Measurements from ENCODE around the gene PPIA.

PPIA gene

DNA sequence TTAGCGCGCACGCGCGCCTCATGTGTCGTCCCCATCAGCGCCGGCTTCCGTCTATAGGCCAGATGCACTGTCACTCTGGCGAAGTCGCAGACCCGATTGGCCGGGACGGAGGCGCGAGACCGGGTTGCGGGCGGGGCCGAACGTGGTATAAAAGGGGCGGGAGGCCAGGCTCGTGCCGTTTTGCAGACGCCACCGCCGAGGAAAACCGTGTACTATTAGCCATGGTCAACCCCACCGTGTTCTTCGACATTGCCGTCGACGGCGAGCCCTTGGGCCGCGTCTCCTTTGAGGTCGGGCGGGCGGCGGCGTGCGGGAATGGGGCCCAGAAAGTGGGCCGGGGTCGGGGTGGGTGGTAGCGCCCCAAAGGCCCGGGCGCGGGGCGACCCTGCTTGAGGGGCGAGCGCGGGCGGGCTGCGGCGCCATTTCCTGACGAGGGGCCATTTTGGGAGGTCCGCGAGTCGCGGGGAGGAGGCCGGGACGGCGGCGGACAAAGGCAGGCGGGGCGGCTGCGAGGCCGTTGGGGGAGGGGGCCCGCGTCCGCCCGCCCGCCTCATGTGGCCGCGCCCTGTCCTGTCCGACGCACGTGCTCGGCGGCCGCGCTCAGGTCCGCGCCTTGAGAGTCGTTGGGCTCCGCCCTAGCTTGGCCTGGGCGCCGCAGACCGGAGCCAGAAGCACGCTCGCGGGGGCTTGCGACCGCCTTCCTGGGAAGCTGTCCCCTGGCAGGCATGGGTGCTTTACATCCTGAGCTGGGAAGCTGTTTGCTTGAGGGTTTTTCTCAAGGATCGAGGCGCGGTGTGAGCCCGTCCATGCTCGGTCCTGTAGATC, at the start of gene PPIA:
TSS of gene PPIA (plus strand) at position 178 of the 825 bp plus-strand sequence. CDS start at position 222, 44 bp downstream.
- peak; percentile 98 for DNase-seq (ENCODE audit: low read depth, low spot score)

DNA sequence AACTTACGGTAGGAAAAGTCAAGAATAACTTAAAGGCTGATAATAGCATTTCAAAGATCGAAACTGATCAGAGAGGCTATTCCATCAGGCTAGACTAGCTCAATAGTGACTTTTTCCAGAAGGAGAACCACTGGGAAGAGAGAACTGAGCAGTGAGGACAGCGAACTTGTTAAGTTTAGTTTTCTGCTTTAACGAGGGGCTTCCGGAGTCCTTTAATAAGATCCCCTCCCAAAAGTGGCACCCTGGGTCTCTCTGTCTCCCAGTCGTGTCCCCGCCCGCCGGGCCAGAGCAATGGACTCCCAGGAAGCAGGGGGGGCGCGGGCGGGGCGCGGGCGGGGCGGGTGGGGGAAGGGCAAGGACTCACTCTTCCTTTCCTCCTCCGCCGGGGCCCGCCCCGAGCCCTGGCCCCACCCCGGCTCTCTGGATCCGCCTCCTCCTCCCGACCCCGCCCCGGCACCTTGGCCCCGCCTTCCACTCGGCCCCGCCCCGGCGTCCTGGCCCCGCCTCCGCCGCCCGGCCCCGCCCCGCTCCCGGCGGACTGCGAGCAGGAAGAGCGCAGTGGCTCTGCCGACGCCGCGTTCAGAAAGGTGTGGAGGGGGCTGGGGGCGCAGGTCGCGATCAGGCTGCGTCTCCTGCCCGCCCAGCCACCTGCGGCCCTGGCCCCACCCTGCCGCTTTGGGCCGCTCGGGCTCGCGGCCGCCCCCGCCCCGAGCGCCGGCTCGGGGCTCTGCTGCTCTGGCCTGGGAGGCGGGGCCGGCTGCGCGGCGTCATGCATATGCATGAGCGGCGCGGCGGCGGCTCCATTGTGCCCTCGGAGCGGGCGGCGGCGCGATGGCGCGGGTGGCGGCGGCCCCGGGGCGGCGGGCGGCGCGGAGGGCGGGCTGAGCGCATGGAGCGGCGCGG, 48.2 kb upstream of the PPIA start, which contains the start of gene ZMIZ2:
TSS of gene ZMIZ2 (plus strand) at position 803 of the 903 bp plus-strand sequence. CDS start 7,403 bp downstream, outside the sequence.
- peak; percentile 79 for DNase-seq (ENCODE audit: low read depth, low spot score)

DNA sequence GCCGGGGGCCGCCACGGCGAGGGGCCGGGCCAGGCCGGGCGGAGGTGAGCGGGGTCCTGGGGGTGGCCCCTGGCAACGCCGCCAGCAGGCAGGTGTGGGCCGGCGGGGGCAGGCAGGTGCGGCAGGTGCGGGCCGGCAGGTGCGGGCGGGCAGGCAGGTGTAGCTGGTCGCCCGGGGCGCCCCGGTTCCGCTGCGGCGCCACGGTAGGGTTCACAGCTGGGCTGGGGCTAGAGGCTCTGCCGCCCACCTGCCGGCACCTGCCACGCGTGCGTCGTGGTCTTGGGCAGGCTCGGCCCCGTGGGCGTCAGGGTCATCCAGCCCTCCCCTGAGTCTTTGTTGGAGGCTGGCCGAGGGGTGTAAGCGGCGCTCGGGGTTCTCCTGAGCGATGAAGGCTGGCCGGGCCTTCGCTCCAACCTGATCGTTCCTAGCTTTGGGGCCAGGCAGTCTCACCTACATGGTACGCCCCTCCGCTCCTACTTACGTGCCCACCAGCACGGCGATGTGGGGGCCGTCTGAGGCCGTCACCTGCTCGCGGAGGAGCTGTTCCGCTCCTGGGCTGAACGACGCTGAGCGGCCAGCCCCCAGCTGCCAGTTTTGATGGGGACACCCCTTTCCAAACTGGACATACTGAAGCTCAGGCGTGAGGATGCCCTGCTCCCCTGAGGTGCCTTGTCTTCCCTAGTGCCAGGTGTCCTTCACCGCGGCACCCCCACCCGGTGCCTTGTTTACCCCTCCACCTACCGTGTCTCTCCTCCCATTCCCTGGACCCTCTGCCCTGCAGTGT, 47.3 kb upstream of the PPIA start:
- DNase-seq (ENCODE audit: low read depth, low spot score): no peak

DNA sequence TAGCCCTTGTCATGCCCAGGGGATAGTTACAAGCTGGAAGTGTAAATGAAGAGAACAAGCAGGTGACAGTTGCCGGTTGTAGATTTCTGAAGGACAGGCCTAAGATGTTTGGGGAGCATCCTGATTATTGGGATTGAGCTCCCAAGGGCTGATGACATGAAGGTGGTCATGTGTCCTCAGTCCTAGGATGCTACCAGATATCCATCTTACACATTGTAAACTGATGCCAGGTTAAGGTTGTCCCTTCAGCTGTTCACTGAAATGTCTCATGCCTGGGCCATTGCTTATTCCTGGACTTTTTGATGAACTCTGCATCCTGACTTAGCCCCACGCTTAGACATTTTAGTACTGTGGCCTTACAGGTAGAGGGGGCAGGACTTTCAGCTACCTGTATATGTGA, 46.5 kb upstream of the PPIA start:
- DNase-seq (ENCODE audit: low read depth, low spot score): no peak

DNA sequence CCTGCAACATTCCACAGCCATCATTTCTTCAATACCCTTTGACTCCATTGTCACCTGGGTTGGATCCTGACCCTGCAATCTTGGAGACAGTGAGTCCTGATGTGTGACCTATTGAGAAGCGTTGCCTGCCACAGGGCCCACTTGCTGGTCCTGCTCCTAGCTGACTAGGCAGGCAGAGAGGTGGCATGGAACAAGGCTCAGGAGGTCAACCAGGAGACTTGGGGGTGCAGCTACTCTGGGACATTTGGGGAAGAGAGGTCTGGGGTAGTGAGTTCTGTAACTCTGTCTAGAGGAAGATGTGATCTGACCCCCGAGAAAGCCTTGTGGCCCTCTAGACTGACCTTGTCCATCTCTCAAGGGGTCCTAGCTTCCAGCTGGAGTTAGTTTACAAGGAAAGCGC, 46.1 kb upstream of the PPIA start:
- DNase-seq (ENCODE audit: low read depth, low spot score): no peak

DNA sequence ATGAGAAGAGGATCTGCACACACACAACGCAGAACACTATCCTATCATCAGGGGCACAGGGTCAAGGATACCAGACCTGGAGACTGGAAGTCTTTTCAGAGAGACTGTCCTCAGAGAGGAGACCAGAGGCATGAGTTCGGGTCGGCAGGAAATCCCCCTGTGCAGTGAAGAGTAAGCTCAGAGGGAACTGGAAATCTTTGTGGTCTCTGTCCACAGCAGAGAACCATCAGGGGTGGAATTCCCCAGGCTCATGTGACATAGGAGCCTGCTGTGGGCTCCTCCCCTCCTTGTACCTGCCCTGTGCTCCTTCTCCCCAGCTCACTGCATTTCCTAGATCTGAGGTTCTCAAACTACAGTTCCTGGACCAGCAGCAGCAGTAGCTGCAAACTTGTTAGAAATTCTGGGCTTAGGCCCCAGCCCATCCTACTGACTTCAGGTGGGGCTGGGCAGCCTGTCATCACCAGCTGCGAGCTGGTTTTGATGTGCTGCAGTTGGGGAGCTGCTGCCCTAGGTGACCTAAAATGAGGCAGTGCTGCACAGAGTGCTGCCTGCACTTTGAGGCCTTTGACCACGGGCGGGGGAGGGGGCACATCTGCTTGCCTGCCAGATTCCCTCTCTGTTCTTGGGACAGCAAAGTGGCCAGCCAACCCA, 45.4 kb upstream of the PPIA start:
- no peak for DNase-seq (ENCODE audit: low read depth, low spot score)

DNA sequence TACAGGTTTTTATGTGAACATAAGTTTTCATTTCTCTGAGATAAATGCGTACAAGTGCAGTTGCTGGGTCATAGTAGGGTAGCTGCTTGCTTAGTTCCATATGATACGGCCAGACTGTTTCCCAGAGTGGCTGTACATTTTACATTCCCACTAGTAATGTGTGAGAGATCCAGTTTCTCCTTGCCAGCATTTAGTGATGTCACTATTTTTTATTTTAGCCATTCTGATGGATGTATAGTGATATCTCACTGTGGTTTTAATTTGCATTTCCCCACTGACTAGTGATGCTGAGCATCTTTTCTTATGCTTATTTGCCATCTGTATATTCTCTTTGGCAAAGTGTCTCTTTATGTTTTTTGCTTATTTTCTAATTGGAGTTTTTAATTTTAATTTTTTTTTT, 43.7 kb upstream of the PPIA start:
- DNase-seq (ENCODE audit: low read depth, low spot score): no peak

DNA sequence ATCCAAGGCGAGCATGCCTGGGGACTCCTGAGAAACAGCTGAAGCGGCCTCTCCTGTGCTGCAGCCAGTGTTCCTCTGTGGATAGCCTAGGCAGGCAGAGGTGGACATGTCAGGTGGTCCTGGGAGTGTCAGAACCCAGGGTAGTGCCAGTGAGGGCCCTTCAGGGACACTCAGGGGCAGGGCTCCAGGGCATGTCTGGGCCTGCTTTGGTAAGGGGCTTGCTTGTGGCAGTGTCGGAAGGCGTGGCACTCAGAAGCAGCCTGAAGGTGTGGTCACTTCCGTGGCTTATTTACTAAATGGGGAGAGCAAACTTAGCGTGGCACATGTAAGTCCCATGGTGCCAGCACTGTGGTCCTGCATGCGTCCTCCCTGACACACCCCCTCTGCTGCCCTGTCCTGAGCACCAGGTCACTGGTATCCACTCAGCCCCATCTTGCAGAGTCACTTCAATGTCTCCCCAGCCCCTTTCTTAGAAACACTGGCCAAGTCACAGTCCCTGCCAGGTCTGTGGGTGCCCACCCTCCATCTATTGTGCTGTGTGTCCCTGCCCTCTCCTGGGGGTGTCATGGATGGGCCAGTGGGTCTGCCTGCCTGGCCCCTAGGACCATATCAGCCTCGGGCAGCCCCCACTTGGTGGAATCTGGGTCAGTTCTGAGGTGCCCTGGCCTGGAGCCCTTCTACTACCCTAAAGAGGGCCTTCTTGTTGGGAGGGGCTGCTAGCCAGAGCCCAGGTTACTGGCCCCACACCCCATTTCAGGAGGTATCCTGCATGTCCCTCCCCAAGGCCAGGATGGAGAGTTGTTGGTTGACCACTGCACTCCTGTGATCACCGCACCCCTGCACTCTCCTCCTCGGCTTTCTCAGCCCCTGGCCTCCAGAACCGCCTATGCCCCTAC, 41.4 kb upstream of the PPIA start:
- DNase-seq (ENCODE audit: low read depth, low spot score): no peak

DNA sequence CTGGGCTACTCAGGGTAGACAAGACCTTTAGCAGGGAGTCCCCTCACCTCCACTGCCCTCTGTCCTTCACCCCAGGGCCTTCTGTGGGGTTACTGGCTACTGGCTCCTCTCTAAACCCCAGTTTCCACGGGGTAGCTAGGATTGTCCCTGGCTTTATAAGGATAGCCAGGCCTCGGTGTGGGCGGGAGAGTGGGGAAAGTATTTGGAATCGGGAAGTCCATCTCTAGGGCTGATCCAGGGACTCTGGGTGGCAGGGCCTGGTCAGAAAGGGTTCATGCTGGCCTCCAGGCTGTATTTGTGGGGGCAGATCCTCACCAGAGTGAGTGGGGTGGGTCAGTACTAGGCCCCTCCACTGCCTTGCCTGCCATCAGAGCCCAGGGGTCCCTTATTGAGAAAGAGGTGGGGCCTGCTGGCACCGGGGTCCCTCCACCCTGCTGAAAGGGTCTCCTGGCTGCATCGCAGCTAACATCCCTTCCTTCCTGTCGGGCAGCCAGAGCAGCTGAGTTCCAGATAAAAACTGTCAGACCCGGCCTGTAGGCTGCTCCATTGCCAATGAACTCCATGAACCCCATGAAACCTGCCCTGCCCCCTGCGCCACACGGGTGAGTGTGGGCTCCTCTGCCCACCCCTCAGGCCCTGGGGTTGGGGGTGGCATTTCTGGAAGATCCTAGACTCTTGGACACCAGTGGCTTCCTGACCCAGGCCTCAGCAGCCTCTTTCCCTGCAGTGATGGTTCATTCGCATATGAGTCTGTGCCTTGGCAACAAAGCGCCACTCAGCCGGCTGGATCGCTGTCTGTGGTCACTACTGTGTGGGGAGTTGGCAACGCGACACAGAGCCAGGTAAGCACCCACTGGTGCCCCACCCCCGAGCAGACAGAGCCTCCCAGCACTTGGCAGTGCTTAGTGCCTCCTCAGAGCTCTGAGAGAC, 40.5 kb upstream of the PPIA start:
- DNase-seq (ENCODE audit: low read depth, low spot score): no peak

DNA sequence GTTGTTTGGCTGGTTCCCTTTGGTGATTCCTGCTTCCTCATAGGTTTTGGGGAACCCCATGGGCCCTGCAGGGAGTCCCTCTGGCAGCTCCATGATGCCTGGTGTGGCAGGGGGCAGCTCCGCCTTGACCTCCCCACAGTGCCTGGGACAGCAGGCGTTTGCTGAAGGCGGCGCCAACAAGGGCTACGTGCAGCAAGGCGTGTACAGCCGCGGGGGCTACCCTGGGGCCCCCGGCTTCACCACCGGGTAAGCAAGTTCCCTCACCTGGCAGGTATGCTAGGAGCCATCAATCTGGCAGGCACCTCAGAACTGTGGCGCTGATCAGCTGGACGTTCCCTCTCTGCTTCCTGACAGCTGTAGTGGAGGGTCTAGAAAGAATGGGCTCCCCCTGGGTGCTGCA, 39.6 kb upstream of the PPIA start:
- DNase-seq (ENCODE audit: low read depth, low spot score): no peak

DNA sequence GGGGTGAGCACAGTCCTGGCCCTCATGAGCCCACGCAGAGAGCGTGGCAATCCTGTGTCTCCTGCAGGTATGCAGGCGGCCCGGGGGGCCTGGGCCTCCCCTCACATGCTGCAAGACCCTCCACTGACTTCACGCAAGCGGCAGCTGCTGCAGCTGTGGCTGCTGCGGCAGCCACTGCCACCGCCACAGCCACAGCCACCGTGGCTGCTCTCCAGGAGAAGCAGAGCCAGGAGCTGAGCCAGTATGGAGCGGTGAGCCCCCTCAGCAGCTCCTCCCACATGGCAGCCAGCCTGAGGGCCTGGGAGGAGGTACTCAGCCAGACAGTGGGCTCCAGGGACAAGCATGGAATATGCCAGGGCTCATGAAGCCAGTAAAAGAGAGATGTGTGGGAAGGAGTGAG, 39.2 kb upstream of the PPIA start:
- DNase-seq (ENCODE audit: low read depth, low spot score): no peak

DNA sequence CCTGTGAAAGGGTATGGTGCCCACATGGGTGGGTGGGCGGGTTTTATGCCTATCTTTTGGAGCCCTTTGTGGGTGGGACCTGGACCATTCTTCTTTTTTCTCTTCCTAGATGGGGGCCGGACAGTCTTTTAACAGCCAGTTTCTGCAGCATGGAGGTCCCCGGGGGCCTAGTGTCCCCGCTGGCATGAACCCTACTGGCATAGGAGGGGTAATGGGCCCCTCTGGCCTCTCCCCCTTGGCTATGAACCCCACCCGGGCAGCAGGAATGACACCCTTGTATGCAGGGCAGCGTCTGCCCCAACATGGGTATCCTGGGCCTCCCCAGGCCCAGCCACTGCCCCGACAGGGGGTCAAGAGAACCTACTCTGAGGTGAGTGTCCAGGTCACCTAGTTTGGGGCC, 38.7 kb upstream of the PPIA start:
- no peak for DNase-seq (ENCODE audit: low read depth, low spot score)

DNA sequence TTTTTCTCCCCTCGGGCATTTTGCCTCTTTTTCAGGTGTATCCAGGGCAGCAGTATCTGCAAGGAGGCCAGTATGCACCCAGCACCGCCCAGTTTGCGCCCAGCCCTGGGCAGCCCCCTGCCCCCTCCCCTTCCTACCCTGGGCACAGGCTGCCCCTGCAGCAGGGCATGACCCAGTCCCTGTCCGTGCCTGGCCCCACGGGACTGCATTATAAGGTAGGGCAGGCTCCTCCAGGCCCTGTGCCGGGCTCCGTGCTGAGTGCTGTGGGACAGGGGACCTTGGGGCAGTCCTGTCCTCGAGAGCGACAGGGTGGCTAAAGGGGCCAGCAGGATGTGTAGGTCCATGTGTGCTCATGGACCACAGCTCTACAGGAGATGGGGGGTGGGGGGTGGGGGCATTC, 37.2 kb upstream of the PPIA start:
- DNase-seq (ENCODE audit: low read depth, low spot score): no peak

DNA sequence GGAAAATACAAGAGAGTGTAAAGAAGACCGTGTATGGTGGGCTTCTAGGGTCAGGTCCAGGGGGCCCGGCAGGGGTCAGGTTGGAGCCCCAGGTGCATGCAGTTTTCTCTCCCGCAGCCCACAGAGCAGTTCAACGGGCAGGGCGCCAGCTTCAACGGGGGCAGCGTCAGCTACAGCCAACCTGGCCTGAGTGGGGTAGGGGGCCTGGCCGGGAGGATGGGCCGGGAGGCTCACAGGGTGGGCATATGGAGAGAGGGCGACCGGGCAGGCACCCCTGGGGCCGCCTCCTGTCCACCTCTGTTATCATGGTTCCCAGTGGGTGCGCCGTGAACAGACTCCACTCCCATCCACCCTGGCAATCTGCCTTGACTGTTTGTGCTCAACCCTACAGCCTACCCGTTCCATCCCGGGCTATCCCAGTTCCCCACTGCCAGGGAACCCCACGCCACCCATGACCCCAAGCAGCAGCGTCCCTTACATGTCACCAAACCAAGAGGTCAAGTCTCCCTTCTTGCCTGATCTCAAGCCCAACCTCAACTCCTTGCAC, 36.4 kb upstream of the PPIA start:
- DNase-seq (ENCODE audit: low read depth, low spot score): no peak

DNA sequence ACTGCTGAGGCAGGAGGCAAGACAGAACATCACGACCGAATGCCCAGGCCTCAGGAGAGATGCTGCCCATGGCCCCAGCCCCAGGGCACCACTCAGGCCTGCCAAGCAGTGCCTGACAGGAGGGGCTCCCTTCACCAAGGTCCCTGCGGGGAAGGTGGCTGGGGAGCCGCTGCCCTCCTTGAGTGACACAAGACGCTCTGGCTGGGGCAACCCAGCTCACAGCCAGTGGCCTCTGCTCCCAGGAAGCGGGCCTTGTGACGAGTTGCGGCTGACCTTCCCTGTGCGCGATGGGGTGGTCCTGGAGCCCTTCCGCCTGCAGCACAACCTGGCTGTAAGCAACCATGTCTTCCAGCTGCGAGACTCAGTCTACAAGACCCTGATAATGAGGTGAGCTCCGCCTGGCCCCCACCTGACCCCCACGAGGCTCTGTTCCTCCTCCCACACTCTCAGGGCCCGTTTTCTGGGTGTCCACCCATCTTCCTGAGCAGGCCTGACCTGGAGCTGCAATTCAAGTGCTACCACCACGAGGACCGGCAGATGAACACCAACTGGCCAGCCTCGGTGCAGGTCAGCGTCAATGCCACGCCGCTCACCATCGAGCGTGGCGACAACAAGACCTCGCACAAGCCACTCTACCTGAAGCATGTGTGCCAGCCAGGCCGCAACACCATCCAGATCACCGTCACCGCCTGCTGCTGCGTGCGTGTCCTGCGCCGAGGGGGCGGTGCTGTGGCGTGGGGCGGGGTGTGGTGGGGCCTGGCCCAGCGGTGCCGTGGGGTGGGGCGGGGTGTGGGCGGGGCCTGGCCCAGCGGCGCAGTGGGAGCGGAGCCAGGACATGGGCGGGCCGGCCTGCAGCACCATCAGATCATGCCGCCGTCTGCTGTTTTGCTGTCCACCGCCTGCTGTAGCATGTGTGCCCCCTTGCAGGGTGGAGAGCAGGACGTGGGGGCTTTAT, 35.0 kb upstream of the PPIA start:
- DNase-seq (ENCODE audit: low read depth, low spot score): no peak

DNA sequence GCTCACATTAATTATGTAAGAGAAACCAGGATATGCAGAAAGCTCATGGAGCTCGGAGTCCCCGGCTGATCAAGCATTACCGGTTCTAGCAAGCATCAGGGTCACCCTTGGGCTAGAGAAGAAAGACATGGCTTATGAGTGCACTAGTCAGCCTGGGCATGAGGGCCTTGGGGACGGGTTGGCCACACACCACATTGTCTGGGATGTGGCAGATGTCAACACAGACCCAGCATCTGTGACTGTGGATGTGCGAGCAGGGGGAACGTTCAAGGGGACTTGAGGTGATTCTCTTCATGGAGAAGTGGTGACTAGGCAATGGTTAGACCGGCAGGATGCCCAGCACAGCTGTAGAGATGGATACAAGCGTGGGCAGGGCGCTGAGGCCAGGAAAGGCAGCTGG, 34.2 kb upstream of the PPIA start:
- no peak for DNase-seq (ENCODE audit: low read depth, low spot score)

DNA sequence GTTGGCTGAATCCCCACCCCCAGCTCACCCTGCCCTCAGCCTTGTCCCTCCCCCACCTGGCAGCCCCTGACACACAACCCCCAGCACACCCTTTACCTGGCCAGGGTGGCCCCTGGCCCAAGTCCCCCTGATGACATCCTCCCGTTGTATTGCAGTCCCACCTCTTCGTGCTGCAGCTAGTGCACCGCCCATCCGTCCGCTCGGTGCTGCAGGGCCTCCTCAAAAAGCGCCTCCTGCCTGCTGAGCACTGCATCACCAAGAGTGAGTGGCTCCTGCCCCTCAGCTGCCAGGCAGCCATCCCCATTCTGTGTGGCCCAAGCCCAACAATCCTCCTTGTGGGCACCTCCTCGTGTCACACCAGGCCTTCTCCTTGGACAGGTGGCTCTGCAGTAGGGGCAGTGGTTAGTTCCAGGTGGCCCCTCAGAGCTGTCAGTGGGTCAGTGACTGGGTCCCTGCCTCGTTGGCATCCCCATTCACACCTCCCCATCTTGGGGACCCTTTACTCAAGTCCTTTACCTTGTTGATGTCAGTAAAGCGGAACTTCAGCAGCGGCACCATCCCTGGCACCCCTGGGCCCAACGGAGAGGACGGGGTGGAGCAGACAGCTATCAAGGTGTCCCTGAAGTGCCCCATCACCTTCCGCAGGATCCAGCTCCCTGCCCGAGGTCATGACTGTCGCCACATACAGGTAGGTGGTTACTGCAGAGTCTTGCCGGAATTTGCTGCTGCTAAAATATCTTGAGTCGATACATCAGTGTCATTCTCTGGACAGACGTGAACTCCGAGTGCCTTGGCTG, 33.6 kb upstream of the PPIA start:
- DNase-seq (ENCODE audit: low read depth, low spot score): no peak

Measured in activated naive CD8-positive, alpha-beta T cell treated with anti-CD3 and anti-CD28 coated beads, Interleukin-2, amount 50 U/mL, for 16 hours (primary cell).